HPDE6-E6E7 (cell line): ENCODE measurements around the gene TSHZ3.

ENCODE experiments used
- DNase-seq: peaks from one replicate; pipeline ENCODE4 v3.0.0; 2011; ENCODE audit warnings: missing footprints; ENCODE audit errors: extremely low spot score

TSHZ3 gene

DNA sequence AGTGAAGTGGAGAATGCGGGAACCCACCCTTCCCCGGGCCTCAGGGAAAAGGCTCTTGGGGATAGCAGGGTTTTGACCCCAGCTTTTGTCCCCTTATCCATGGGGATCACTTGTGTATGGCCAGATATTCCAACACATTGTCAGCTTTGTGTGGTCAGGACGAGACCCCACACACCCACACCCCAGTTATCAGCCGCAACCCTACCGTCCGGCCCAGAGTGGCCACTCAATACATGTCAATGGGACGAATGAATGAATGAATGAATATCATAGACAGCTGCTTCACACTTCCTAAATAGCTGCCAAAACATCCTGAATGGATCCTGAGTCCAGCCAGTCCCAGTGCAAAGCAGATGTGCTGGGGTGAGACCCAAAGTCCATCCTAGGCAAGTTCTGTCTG, 64.6 kb downstream of the TSHZ3 start:
- DNase-seq = no peak

DNA sequence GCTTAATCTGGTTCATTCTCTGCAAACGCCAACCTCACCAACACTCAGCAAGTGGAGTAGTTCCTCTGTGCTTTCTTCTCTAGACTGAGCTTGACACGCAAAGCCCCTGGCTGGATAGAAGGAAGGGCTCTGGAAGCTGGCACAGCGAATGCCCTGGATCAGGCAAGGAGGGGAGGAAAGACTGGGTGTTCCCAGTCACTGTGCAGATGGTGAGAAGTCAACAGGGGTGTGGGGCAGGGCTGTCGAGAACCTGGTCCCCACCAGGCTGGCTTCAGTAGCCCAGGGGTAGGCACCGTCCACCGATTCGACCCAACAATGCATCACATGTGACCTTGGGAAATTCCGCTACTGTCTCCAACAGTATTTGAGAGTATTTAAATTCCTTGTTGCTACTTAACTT, 65.5 kb downstream of the TSHZ3 start:
- no peak for DNase-seq

DNA sequence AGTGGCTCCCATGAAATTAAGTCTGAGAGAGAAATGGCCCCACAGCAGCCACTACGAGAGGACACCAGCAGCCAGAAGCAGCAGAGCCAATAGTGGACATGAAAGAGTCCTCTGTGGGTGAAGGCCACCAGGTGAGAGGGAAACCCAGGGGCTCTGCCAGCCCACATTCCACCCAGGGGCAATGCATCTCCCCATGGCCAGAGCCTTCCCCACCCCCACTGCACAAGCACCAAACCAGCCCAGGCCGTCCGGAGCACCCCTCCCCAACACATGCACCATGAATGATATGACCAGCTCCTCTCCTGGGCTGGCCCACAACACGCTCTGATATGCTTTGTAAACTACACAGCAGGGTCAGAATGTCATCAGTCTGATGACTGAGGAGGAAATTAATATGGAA, 66.9 kb downstream of the TSHZ3 start:
- DNase-seq = no peak

DNA sequence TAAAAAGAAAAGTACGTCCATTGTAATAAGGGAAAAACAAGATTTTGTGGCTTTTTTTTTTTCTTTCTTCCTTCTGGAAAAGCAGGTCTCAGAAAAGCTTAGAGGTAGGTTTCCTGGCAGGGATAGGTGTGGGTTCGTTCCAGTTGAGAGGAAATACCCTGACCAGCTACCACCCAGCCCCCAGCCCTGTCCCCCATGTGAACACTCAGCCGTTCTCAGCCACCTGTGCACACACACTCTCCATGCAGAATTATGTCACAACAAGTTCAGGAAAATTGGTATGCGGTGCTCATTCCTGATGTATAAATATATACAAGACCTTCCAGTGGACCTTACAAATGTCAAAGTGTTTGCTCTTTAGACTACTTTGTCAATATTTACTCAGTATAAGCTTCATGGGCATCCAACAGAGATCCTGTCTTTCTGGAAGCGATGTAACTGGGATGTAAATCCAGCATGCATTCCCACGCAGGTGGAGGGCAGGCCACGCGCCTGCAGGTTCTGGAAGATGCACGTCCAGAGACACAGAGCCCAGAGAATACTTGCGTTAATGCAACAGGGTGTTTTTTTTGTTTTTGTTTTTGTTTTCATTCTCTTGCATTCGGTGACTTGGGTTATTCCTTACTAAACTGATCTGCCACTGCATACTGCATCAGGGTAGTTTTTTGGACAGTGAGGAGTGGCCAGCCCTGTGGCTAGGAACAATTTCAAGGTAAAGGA, 68.8 kb downstream of the TSHZ3 start:
- no peak for DNase-seq

DNA sequence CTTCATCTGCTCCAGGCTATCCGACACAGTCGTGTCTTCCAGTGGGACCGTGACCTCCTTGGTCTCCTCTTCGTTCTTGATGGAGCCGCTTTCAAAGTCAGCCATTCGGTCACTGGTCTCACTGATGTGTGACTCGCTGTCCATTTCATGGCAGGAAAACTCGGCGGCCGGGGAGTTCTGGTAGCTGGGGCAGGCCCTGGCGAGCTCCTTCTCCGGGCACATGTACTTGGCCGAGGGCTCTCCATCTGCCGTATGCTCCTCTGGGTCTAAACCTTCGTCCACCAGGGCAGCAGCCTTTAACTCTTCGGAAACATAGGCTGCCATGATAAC, 69.8 kb downstream of the TSHZ3 start:
- no peak for DNase-seq

DNA sequence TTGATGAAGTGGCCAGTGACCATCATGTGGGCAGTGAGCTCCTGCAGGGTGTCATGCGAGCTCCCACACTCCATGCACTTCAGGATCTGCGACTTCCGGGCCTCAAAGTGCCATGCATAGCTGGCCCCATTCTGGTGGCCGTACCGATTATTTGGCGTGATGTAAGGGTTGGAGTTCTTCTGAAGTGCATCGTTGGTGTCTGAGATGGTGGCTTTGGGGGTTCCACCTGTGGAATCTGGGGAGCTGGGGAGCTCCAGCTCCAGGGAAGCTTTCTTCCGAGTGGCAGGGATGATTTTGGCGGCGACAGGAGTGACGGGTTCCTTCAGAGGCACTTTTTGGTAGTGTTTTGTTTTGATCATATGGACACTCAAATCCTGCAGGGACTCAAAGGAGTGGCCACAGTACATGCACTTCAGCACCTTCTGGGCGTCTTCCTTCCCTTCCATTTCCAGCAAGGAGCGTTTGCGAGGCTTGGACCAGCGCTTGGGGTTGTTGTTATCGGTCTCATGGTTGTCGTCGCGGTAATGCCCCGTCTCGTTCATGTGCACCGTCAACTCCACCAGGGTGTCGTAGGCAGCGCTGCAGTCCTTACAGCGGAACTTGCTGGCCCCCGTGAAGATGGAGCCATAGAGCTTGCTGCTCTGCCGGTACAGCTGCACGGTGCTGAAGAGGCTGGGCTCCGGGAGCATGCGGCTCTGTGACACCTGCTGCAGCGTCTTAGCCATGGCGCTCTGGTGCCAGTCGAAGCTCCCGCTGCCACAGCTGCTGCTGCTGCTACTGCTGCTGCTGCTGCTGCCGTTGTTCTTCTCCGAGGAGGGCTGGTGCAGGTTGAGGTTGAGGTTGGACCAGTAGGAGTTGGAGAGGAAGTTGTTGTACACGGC, 70.4 kb downstream of the TSHZ3 start:
- DNase-seq = no peak

DNA sequence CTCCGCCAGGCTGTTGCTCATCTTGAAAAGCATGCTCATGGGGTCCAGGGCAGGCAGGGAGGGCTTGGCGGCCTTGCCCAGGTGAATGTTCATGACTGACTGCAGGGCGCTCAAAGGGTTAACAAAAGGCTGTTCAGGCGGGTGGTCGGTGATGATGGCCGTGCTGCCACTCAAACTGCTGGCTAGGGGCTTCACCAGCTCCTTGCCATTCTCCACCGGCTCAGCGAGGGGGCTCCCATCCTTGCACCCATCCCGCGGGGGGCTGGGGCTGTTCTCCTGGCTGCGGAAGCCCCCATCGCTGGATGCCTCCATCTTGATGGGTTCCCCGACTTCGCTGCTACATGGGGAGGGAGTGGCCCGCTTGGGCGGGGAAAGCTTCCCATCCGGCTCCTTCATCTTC, 71.7 kb downstream of the TSHZ3 start:
- no peak for DNase-seq

DNA sequence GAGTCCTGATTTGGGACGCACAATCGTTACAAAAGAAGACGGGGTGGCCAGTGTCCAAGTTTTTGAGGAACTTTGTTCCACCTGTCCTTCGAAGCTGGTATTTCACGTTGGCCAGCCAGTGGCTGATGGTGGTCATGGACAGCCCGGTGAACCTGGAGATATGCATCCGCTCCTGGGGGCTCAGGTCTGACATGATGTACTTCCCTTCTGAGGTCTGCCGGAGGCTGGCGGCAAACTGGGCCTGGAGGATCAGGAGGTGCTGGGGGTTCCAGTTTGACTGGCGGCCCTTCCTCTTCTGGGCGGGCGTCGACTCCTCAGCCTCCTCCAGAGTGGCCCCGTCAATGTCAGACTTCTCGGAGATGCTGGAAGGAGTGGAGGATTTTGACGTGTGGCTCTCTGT, 72.4 kb downstream of the TSHZ3 start:
- no peak for DNase-seq

DNA sequence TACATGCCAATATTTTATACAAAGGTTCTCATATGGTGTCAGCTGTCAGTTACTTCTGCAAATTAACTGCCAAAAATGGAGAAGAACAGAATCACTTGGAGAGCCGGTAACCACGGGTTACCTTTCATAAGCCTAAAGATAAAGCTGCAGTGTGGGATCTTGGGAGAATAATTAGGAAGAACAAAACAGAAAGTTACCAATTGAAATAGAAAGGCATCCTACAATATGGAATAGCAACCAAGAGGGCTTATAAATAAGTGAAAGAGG, 74.2 kb downstream of the TSHZ3 start:
- DNase-seq = no peak

DNA sequence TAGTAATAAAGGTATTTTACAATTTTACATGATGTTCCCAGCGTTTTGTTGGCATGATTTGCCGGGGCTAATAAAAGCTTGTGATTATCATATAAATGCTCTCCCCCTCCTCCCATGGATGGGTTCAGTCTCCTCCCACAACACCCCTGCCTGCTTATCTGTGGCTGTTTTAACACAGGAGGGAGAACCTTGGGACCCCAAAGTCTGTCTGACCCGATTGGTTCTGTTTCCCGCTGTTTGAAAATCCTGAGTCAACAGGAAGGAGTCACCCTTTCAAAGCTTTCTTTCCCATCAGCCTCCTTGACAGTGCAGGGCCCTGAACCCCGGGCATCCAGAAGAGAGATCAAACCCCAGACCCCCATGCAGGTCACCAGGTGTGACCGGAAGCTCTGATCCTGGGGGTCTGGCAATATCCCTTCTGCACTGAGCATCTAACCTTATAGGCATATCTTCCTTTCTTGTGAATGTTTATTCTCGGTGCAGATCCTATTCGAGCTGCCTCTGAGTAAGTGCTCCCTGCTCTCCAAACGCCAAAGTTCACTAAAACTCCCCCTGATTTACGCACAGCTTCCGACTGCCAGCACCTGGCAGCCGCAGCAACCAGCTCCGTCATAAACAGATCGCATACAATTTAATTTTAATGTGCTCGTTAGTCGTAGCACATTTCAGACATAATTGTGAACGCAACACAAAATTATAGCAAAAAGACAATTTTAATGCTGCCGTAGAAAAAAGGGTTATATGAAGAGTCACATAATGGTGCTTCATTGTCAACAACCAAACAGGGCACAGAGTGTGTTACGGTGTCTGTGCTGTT, 74.8 kb downstream of the TSHZ3 start:
- no peak for DNase-seq

DNA sequence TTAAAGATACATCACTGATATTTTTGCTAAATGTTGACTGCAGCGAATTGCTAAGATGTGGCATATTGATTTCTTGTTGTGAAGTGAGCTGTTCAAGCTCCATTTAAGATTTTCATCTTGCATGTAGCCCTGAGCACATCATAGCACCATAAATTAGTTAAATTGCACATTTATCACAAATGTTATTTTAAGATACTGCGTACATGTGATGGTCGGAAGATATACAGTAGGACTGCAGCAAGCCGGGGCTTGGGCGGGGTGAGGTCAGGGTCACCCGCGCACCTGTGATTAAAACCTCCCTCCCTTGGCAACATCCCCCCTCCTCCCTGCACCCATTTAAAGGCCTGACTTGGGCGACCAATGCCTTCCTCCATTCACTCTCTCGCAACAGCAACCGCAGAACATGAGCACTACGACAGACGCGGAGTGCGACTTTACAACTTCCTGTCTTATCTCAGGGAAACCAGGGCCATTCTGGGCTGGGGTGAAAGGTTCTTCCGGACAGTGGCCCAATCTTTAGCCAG, 76.6 kb downstream of the TSHZ3 start:
- no peak for DNase-seq

DNA sequence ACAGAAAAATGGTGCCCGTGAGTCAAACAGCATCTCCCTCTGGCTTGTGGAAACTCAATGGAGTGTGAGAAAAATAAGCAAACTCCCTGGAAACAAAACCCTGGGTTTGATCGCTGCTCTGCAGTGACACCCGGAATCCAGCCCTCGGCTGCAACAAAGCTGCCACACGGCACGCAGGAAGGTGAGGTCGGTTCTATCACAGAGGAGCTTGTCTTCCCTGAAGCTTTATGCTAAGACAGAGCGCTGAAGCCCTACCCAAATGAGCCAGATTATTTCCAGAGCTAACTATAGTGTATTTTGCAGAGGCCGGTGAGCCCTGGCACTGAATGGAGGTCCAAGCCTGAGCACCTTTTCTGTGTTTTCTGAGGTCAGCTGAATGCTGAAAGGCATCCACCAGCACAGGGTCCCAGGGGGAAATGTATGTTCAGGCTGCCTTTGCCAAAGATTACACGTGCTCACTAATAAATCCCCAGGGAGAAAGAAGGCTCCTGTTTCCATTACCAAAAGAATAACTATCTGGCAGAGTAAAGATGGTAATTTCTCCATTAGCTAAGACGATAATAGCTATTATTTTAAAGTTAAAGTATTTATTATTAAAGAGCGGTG, 77.8 kb downstream of the TSHZ3 start:
- DNase-seq = no peak

DNA sequence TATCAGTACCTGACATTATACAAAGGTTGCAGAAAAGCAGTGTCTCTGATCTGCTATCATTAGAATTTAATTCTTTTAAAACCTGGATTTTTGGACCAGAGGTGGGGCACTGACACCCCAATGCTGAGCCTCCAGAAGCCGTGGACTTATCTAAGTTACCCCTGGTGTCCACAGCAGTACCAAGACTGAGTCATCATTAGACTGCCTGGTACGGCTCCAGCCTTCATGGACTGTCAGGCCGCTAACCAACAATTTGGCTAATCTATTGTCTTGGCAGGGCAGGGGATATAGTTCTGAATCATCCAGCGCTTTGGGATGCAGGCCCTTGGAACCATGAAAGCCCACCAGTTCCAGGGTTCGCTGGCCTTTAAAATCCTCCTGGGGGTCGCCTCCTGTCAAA, 78.3 kb downstream of the TSHZ3 start:
- DNase-seq = no peak

DNA sequence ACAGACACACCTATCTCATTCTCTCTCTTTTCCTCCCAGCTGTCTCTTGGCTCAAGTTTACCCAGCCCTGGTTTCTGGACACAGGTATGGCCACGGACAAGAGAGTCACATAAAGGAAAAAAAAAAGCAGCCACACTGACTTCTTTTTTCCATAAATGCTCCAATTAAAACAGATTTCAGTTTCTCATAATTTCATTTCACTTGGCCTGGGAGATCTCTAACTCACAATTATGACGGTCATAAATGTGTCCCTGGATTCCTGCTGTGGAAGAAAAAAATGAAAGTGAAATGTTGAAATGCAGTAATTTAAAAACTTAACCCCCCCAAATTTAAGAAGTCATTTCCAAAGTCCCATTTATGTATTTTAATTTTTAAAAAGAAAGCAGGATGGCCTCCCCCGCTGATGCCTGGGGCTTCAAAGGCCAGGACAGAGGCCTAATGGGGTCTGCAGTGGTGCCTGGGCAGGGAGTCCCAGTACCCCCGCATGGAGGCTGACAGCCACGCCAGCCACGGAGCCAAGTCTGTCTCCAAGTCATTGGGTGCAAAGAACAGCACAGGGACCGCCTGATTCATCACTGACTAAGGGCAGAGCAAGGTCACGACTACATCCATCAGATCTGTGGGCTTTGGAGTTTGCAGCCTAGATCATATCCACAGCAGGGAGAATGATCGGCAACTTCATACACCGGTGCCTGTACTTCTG, 79.7 kb downstream of the TSHZ3 start:
- no peak for DNase-seq

DNA sequence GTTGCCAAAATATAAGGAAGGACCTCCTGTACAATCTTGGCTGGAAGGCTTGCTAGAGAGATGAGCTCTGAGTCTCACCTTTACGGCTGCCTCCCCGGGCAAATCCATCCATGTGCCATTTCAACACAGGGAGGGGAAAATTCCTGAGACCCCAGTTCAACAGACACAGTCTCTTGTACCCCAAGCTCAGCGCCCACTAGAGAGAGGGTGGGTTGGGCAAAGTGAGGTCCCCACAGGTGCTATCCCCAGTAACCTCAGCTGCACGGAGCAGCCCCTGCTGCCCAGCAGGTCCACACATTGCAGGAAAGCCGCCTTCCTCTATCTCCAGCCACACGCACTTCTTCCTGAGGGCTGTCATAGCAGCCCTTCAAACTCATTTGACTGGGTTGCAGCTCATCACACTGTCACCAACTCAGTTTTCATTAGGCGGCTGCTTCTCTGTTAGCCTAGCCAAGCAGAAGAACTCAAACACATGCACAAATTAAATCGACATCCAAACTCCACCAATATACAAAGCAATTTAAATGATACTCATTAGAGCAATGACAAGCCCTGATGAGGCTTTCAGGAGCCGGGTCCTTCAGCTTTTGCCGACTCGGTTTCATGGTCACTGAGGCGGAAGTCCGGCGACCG, 80.4 kb downstream of the TSHZ3 start:
- DNase-seq = no peak

DNA sequence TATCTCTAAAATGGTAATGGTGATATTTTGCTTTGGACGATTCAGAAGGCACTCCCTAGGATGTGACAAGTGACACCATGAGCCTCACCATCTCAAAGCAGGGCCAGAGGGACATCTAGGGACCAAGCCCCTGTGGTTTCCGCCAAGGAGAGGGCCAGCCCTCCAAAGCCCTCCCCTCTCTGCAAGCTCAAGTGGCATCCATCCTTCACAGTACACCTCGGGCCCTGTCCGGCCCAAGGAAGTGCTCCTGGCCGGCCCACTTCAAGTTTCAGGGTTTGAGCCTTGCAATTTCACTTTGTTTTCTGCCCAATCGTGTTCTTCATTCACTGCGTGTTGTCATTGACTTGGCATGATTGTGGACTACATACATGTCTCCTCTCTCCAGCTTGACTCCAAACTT, 82.5 kb downstream of the TSHZ3 start:
- no peak for DNase-seq

DNA sequence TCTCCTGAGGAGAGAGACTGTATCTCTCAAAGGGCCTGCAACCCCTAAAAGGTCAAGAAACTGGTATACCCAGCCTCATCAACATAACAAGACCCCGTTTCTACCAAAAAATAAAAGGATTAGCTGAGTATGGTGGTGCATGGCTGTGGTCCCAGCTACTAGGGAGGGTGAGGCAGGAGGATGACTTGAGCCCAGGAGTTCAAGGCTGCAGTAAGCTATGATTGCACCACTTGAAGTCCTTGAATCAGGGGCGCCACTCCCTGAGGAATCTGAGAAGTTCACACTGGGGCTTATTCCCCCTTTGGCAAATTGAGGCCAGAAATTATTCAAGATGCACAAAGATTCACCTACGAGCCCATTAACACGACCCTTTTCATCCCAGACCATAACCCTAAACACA, 83.0 kb downstream of the TSHZ3 start:
- DNase-seq = no peak

DNA sequence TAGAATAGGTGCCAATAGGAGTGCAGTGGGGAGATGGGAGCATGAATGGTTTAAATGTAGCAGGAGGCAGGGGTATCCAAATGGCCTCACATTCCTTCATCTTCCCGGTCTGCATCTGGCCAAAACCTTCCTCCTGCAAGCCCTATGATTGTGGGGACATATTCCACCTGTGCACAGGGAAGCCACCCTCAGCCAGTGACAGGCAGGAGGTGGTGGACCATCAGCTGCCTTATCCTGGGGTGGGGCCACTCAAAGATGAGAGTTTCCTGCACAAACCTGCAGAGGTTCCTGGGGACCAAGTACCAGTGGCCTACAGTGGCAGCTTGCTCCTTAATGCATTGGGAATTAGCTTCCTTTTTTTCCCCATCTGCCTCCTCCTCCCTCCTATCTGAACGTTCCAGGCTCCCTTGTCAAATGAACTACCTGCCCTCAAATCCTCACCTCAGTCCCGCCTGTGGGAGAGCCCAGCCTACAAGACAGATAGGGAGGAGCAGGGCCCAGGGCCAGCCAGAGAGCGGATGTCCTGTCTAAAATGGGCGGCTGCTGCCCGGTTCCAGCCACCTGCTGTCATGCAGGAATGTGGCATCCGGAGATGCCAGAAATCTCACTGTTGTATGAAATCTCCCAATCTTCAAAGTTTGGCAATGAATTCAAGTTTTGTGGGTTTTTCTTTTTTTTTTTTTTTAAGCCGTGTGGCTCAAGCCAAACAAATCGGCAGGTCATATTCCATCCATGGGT, 85.0 kb downstream of the TSHZ3 start:
- no peak for DNase-seq

DNA sequence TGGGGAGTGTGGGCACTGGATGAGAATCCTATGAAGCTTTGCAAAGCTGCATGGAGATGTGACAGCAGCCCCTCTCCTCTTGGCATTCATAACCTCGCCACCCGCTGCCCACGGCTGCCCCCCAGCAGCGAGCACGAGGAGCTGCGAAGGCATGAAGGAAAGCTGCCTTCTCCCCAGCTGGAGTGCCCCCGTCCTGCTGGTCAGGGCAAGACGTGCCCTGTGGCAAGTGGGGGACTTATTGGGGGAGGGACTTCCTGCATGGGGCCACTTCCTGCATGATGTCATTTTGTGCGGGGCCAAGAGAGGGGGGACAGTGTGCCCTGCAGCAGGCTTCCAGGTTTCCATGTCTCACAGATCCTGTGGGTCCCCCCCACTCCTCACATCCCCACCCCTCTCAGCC, 85.9 kb downstream of the TSHZ3 start:
- DNase-seq = no peak

DNA sequence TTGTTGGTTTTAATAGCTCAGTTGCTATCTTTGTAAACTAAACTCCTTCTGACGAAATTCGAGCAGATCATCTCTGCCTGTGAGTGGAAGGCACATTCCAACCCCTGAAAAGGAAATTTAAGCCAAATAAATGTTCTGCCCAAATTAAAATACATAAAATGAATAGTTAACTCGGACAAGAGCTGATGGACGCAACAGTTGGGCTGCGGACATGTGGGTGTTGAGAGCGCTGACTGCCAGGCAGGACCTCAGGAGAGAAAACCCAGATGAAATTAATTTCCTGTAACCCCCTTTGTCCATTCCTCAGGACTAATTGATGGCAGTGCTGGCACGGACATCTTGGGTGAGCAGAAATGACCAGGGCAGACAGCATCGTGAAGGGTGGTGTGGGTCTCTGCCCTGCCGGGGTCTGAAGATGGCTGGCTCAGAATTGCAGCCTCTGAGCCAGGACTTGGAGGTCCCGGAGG, 86.5 kb downstream of the TSHZ3 start:
- DNase-seq = no peak
